Measurements from ENCODE around the gene AIMP1.

Gene AIMP1

GRCh38 chr4:106315968-106316772 is at the start of gene AIMP1, which contains the start of gene TBCK:
Gene AIMP1, plus strand, starts transcription at chr4:106316550. Its CDS starts 8,460 bp downstream, at chr4:106325010.
Gene TBCK, minus strand, starts transcription at chr4:106316209. Its CDS starts 7,249 bp downstream, at chr4:106308960.
- peak; percentile 94 for DNase-seq

GRCh38 chr4:106268786-106269185 is 47.6 kb upstream of the AIMP1 start:
- no peak for DNase-seq

GRCh38 chr4:106269711-106270110 is 46.6 kb upstream of the AIMP1 start:
- DNase-seq, result no peak

GRCh38 chr4:106270736-106271135 is 45.6 kb upstream of the AIMP1 start:
- DNase-seq, result no peak

GRCh38 chr4:106273831-106274230 is 42.5 kb upstream of the AIMP1 start:
- DNase-seq, result no peak

GRCh38 chr4:106277140-106277675 is 39.1 kb upstream of the AIMP1 start:
- DNase-seq, result no peak

GRCh38 chr4:106284227-106284626 is 32.1 kb upstream of the AIMP1 start:
- DNase-seq, result no peak

GRCh38 chr4:106286611-106287010 is 29.7 kb upstream of the AIMP1 start:
- DNase-seq, result no peak

- DNase-seq, result peak; percentile 94
Observed at GRCh38 chr4:106287353-106287969, 28.9 kb upstream of the AIMP1 start.

GRCh38 chr4:106289737-106290136 is 26.6 kb upstream of the AIMP1 start:
- no peak for DNase-seq

GRCh38 chr4:106291678-106292077 is 24.7 kb upstream of the AIMP1 start:
- peak; percentile 2 for DNase-seq

- DNase-seq, result no peak
Observed at GRCh38 chr4:106294062-106294461, 22.3 kb upstream of the AIMP1 start.

- DNase-seq, result no peak
Observed at GRCh38 chr4:106297245-106298035, 18.9 kb upstream of the AIMP1 start.

- no peak for DNase-seq
Observed at GRCh38 chr4:106299977-106300376, 16.4 kb upstream of the AIMP1 start.

GRCh38 chr4:106301393-106302061 is 14.8 kb upstream of the AIMP1 start:
- DNase-seq, result no peak

GRCh38 chr4:106302062-106302438 is 14.3 kb upstream of the AIMP1 start:
- no peak for DNase-seq

- DNase-seq, result no peak
Observed at GRCh38 chr4:106303548-106304281, 12.6 kb upstream of the AIMP1 start.

- DNase-seq, result no peak
Observed at GRCh38 chr4:106304632-106305031, 11.7 kb upstream of the AIMP1 start.

- DNase-seq, result no peak
Observed at GRCh38 chr4:106305435-106306055, 10.8 kb upstream of the AIMP1 start.

- DNase-seq, result no peak
Observed at GRCh38 chr4:106306561-106306960, 9.8 kb upstream of the AIMP1 start.

GRCh38 chr4:106312377-106312776 is 4.0 kb upstream of the AIMP1 start:
- DNase-seq, result no peak
